Cardiac fibroblast (primary cell): ENCODE data around the gene PCP4.

ENCODE experiments used
- DNase-seq, 2 donors: peaks; one replicate each; pipeline versions ENCODE4 v3.0.0 to v3.0.0-alpha.2; 2010; ENCODE audit warnings: low read depth in 2 of 2
- H3K4me3 ChIP-seq, 2 donors: replicated peaks in 1 of 2; 1 replicate in 1 of 2; 2 replicates in 1 of 2; pipeline ENCODE4 v1.5.1; 2011; ENCODE audit warnings: low read depth in 2 of 2, low read length in 2 of 2, mild to moderate bottlenecking in 2 of 2, moderate library complexity in 1 of 2
- CTCF ChIP-seq: IDR thresholded peaks from one replicate; pipeline ENCODE4 v1.5.1; 2011; ENCODE audit warnings: low read depth, mild to moderate bottlenecking, low read length, inconsistent platforms

Gene PCP4

GRCh38 chr21:39855595-39855994 is 11.6 kb upstream of the PCP4 start:
- H3K4me3 ChIP-seq: no peak overlapping the region
- TF ChIP-seq CTCF: no peak
- no peak for DNase-seq

GRCh38 chr21:39860600-39860999 is 6.6 kb upstream of the PCP4 start:
- TF ChIP-seq CTCF: no peak
- DNase-seq: no peak
- no peak overlapping the region for H3K4me3 ChIP-seq

- DNase-seq: no peak
- no peak for TF ChIP-seq CTCF
Measured at GRCh38 chr21:39863111-39863510, 4.1 kb upstream of the PCP4 start.

GRCh38 chr21:39866093-39866492 is 1.1 kb upstream of the PCP4 start:
- no peak overlapping the region for H3K4me3 ChIP-seq
- TF ChIP-seq CTCF: no peak
- no peak for DNase-seq

More at GRCh38 chr21:39863111-39863510, 4.1 kb upstream of the PCP4 start:
- H3K4me3 ChIP-seq: no peak overlapping the region

- no peak overlapping the region for H3K4me3 ChIP-seq
- no peak for DNase-seq
- TF ChIP-seq CTCF: no peak
Measured at GRCh38 chr21:39869141-39869818, 2.0 kb downstream of the PCP4 start.

- H3K4me3 ChIP-seq: no peak overlapping the region
- TF ChIP-seq CTCF: no peak
- DNase-seq: no peak
Measured at GRCh38 chr21:39873687-39874086, 6.4 kb downstream of the PCP4 start.

GRCh38 chr21:39874206-39874605 is 7.0 kb downstream of the PCP4 start:
- H3K4me3 ChIP-seq: no peak overlapping the region
- TF ChIP-seq CTCF: no peak
- no peak for DNase-seq
